GM12878 (cell line): Measurements from ENCODE around the gene LOXL3. TPM values are rescaled to one million over a fixed set of nuclear protein-coding genes. Genes with fewer than 3 reads are reported as not detected.

ENCODE experiments used
- FOS ChIP-seq: IDR thresholded peaks from 3 replicates; pipeline ENCODE4 v1.6.1; 2011; ENCODE audit warnings: borderline replicate concordance; ENCODE audit not compliant: insufficient read length; ENCODE audit errors: extremely low read depth
- IRF4 ChIP-seq: IDR thresholded peaks from 2 replicates; pipeline ENCODE4 v1.6.1; 2011; ENCODE audit warnings: low read depth, low read length
- KAT2A ChIP-seq: conservative IDR thresholded peaks from 2 replicates; pipeline ENCODE4 v1.6.1; 2011; ENCODE audit warnings: low read depth, low read length; ENCODE audit not compliant: control insufficient read depth
- MEF2A ChIP-seq: IDR thresholded peaks from 2 replicates; pipeline ENCODE4 v1.6.1; 2011; ENCODE audit warnings: low read depth, mild to moderate bottlenecking, low read length, moderate library complexity; ENCODE audit not compliant: insufficient read depth
- MEF2B ChIP-seq: fragments of 450-650 bp; IDR thresholded peaks from 2 replicates; pipeline ENCODE4 v1.6.1; 2018; ENCODE audit warnings: mild to moderate bottlenecking, moderate library complexity; ENCODE audit not compliant: partially characterized antibody, poor library complexity, severe bottlenecking
- NR2C1 ChIP-seq: fragments of 450-650 bp; IDR thresholded peaks from 2 replicates; pipeline ENCODE4 v1.6.1; 2017; ENCODE audit warnings: antibody characterized with exemption, mild to moderate bottlenecking, moderate library complexity
- NRF1 ChIP-seq: conservative IDR thresholded peaks from 2 replicates; pipeline ENCODE4 v1.6.1; 2011; ENCODE audit warnings: mild to moderate bottlenecking, low read depth, low read length, improper control_type of control experiment
- PML ChIP-seq: IDR thresholded peaks from 2 replicates; pipeline ENCODE4 v1.6.1; 2012; ENCODE audit warnings: low read length, inconsistent platforms
- RBBP5 ChIP-seq: fragments of 200-600 bp; sonication (generic); conservative IDR thresholded peaks from 2 replicates; pipeline ENCODE4 v1.6.1; 2016
- SUZ12 ChIP-seq: fragments of 200-600 bp; sonication (generic); IDR thresholded peaks from one replicate; pipeline ENCODE4 v1.6.1; 2018; ENCODE audit warnings: antibody characterized with exemption, mild to moderate bottlenecking; ENCODE audit not compliant: unreplicated experiment
- TCF3 ChIP-seq: IDR thresholded peaks from 2 replicates; pipeline ENCODE4 v1.6.1; 2012; ENCODE audit warnings: low read depth, mild to moderate bottlenecking, low read length, borderline replicate concordance; ENCODE audit not compliant: insufficient read depth
- WRNIP1 ChIP-seq: IDR thresholded peaks from 2 replicates; pipeline ENCODE4 v1.6.1; 2011; ENCODE audit warnings: low read depth, low read length, improper control_type of control experiment, borderline replicate concordance
- YBX1 ChIP-seq: fragments of 450-650 bp; IDR thresholded peaks from 2 replicates; pipeline ENCODE4 v1.6.1; 2016; ENCODE audit warnings: antibody characterized with exemption
- ZNF687 ChIP-seq: fragments of 450-650 bp; IDR thresholded peaks from 2 replicates; pipeline ENCODE4 v1.6.1; 2017; ENCODE audit warnings: mild to moderate bottlenecking, moderate library complexity
- polyA plus RNA-seq, 11 experiments: library from polyadenylated mRNA; depleted of rRNA in 4 of 11; unstranded in 6 of 11; stranded (reverse) in 5 of 11; fragments of >200 nt; fragmentation: Nextera tagmentation in 4 of 11; fragmentation: Illumina TruSeq in 1 of 11; extraction: Ambion mirVana in 4 of 11; extraction: Trizol in 1 of 11; gene quantifications; 1 replicate in 1 of 11; 2 replicates in 10 of 11; pipeline versions ENCODE4 v1.2.1 to v1.2.3, GENCODE V29; 2011 to 2016; ENCODE audit warnings: inconsistent platforms in 2 of 11, missing spikeins in 2 of 11, low read depth in 1 of 11
- total RNA-seq, 4 experiments: library from RNA; depleted of rRNA in 3 of 4; stranded (reverse); fragments of >200 nt in 3 of 4; fragmentation: Illumina TruSeq in 1 of 4; extraction: Trizol in 1 of 4; gene quantifications; 2 replicates each; pipeline versions ENCODE4 v1.2.1 to v1.2.3, GENCODE V29; 2013 to 2021

Gene LOXL3
- total and polyA plus RNA-seq, 10 of the 15 experiments (the other 5 are each of a cell fraction or from before 2014, with no cell fraction given), result 6.2 to 40.9 (median 23.3) TPM

- no peak for TF ChIP-seq SUZ12
- no peak for TF ChIP-seq WRNIP1
- TF ChIP-seq YBX1, result no peak
- TF ChIP-seq PML, result no peak
- no peak for TF ChIP-seq TCF3
- no peak for TF ChIP-seq KAT2A
- no peak for TF ChIP-seq RBBP5
- TF ChIP-seq MEF2B, result no peak
- no peak for TF ChIP-seq NR2C1
- no peak for TF ChIP-seq FOS
- no peak for TF ChIP-seq ZNF687
- TF ChIP-seq MEF2A, result no peak
- TF ChIP-seq IRF4, result no peak
- TF ChIP-seq NRF1, result no peak
Measured at GRCh38 chr2:74576211-74576862, 22.6 kb upstream of the LOXL3 start (continued).
